ENCODE results near the gene JOSD2.
A peak's percentile ranks its signal among the peaks of the same experiment; 100 is the strongest.

The JOSD2 gene

DNA sequence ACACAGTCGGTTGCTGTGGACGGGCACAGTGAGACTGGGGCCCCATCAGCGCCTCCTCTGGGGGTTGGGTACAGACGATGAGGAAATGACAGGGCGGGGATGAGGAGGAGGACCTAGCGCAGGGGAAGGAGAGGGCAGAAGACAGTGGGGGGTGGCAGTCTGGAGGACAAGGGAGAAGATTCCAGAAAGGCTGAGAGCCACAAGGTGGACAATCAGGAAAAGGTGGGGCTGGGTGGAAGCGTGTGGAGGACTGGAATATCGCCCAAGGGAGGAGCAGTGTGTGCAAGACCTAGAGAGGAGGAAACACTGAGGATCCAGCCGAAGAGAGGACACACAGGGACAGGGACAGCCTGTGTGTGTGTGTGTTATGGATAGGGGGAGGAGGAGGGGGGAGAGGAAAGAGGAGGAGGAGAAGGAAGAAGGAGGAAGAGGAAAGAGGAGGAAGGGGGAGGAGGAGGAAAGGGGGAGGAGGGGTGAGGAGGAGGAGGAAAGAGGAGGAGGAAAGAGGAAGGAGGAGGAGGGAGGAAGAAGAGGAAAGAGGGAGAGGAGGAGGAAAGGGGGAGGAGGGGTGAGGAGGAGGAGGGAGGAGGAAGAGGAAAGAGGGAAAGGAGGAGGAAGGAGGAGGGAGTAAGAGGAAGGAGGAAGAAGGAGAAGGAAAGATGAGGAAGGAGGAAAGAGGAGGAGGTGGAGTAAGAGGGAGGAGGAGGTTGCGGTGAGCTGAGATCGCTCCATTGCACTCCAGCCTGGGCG is 18.5 kb downstream of the JOSD2 start:
- DNase-seq, result no peak

DNA sequence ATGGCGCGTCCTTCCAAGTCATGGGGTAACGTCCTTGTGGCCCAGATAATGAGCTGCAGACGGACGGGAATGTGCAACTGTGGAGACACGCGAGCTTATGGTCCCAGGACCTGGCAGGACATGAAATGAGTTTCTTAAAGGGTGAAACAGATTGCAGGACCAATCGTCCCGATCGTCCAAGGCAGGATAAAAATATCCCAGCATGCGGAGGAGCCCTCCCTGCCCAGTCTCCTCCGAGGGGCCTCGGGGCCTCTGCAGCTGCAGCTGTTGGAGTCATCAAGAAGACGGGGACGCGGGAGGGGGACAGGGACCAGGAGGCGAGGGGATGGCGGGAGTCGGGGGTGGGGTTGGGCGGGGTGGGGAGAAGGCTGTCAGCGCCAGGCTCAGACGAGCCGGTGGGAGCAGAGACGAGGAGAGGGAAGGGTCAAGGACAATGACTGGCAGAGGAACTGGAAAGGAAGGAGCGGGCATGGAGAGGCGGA is 20.0 kb downstream of the JOSD2 start:
- DNase-seq, result no peak

DNA sequence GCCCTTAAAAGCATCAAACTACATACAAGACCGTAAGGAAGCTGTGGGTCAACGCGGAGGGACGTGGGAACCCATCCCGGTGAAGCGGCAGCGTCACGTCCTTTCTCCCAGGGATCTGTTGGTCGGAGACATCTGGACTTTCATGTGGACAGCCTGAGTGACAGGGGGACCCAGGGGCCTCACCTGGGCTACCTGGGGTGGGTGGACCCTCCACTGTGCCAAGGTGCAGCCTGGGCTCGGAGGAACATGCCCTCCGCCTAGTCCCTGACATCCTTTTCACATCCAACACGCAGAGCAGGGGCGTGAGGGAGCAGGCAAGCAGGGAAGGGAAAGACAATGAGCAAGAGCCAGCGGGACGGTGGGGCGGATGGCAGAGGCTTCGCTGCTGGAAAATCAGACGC is 20.6 kb downstream of the JOSD2 start:
- DNase-seq, result no peak

DNA sequence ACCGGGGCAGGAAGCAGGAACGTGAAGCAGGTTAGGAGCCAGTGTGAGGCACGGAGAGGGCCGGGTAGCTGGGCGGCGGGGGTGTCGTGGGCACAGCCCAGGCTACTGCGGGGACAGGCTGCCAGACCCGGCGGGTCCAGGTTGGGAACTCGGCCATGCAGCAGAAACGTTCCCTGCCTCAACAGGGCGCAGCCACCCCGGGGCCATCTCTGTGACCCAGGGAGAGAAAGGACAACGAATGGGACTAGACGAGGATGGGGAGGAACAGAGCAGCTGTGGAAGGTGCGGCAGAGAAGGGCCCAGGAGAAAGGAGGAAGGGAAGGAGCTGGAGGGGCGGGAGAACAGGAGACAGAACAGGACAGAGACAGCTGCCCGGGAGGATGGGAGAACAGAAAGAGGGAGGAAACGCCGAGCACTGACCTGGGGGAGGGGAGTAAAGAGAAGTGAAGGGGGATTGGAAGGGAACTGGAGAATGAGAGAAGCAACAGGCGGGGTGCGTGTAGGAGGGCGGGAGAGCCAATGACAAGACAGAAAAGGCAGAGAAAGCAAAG is 21.5 kb downstream of the JOSD2 start:
- DNase-seq, result no peak

DNA sequence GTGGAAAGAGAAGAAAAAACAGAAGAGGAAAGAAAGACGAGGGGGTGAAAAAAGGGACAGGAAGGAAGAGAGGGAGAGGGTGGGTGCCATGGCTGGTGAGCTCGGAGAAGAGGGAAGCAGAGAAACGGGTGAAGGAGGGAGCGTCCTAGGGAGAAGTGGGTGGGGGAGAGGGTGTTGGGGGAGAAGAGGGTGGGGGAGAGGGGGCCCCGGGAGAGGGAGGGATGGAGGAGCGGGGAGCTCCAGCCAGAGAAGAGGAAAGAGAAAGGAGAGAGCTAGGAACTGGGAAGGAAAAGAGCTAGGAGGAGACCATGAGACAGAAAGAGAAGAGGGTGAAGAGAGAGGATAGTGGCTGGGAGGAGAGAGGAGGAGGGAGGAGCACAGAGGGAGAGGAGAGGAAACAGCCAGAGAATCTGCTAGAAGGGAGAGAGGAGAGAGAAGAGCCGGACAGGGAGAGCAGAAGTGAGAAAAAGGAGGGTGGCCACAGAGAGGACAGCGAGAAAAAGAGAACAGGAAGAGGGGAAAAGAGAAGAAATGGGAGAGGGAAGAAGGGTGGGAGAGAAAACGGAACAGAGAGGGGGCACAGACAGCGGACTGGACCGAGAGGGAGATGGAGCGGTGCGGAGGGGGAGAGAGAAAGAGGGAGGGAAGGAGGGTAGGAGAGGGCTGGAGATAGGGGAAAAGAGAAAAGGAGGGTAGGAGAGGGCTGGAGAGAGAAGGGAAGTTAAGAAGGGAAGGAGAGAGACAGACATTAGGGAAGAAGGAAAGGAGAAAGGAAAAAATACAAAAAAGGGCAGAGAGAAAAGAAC is 22.4 kb downstream of the JOSD2 start:
- no peak for DNase-seq

DNA sequence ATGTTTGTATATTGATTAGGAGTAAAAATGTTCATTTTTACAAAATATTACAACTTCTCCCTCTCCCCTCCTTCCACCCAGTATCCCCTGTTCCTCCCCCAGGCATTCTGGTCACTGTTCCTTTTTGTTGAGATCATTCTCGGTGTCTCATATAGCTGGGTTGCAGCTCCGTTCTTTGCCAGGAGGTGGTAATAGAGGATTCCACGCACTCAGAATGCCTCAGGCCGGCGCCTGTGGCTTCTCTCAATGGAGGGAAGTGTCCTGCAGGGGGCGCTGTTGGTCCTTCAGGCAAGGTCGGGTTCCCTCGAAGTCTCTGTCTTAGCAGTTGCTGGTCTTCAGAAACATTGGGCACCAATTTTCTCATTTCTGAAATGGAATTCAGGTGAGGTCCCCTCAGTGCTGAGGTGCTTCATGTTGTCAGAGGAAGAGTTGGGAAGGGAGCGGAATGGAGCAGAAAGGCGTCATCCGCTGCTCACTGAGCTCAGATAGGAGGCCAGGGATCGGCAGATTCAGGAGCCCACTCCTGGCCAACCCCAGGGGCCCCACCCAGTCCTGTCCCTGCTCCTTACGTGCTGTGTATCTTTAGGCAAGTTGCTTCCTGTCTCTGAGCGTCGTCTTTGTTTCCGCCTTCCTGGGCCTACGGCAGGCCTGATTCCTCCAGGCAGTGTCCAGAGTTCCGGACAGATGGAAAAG is 24.0 kb downstream of the JOSD2 start:
- no peak for DNase-seq

DNA sequence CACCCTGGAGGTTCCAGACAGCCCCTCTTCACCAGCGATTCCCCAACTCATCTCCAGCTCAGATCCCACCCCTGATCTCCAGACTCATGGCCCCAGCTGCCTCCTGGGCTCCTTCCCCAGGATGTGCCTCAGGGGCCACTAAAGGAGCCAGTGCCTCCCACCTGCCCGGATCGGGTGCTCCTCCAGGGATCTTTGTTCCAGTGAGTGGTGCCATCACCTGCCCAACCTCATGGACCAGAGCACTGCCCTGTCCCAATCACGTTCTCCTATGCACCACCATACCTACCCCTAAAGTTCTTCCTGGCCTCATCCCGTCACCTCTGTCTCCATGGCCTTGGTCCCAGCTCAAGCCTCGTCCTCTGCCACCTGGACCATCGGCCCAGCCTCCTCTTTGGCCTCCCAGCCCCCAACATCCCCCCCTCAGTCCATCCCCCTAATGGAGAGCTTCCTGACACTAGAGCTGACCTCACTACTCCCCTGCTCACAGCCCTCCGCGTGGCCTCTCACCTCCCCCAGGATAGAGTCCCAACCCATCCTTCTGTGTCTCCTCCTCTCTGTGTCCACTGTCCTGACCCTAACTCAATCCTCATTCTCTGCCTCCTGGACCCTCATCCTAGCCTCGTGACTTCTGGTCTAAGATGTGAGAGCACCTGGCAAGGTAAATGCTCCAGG is 25.6 kb downstream of the JOSD2 start:
- no peak for DNase-seq

DNA sequence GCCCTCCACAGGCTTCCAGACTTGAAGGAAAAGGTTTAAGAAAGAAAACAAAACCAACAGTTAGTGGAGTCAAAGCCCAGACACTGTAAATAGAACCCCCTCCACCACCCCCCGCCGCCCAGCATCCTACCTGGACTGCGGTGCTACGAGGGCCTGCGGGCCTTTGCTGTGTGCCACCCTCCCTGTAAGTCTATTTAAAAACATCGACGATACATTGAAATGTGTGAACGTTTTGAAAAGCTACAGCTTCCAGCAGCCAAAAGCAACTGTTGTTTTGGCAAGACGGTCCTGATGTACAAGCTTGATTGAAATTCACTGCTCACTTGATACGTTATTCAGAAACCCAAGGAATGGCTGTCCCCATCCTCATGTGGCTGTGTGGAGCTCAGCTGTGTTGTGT is 28.1 kb downstream of the JOSD2 start:
- DNase-seq, result no peak

DNA sequence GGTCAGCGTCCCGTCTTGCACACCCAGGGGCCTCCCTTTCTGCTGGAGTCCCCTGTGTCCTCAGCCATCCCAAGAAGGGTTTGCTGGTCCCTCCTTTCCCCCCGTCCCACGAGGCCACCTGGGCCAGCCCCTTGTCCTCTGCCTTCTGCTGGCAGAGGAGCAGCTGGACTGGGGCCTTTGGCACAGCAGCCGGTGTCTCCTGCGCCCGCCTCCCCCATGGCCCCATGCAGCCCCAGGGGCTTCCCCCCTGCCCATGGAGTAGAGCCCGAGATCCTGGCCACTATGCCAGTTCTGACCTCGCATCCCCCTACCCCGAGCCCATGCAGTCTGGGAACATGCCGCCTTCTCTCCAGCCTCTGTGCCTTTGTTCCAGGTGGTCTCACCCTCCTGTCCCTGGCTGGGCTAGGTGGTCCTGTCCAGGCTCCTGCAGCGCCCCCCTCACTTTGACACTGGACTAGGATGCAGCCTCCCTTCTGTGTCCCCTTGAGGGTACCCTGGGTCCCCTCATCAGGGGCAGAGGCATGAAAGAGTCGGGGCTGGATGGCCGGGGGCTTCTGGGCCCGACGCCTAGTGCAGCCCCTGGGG is 28.6 kb downstream of the JOSD2 start:
- no peak for DNase-seq

DNA sequence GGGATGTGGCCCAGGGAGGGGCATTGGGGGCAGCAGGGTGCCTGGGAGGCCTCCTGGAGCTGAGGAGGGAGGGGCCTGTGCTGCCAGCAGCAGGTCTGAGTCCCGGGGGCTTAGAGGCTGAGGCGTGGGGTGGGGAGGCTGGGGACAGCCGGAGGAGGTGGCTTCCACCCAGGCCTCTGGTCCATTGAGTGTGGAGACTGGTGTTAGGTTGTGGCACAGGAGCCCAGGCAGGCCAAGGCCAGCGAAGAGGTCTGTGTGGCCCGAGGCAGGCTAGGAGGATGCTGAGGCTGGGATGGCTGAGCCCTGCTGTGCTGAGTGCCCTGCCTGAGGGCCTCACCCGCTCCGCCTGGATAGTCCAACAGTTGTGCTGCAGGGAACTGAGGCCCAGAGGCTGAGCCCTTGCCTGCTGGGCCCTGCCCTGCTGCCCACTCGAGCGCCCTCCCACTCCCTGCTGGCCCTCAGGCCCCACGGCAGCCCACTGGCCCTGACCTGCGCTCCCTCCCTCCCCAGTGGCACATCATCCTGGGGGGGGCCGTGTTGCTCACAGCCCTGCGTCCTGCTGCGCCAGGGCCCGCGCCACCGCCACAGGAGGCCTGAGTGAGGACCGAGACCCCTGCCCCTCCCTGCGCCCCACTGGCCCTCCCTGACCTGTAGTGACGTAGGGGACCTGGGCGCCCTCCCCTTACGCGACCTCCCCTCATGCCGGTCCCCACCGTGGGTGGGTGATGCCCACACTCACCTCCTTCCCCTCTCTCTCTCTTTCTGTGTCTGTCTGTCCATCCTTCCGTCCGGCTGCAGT is 29.4 kb downstream of the JOSD2 start:
- DNase-seq, result no peak

DNA sequence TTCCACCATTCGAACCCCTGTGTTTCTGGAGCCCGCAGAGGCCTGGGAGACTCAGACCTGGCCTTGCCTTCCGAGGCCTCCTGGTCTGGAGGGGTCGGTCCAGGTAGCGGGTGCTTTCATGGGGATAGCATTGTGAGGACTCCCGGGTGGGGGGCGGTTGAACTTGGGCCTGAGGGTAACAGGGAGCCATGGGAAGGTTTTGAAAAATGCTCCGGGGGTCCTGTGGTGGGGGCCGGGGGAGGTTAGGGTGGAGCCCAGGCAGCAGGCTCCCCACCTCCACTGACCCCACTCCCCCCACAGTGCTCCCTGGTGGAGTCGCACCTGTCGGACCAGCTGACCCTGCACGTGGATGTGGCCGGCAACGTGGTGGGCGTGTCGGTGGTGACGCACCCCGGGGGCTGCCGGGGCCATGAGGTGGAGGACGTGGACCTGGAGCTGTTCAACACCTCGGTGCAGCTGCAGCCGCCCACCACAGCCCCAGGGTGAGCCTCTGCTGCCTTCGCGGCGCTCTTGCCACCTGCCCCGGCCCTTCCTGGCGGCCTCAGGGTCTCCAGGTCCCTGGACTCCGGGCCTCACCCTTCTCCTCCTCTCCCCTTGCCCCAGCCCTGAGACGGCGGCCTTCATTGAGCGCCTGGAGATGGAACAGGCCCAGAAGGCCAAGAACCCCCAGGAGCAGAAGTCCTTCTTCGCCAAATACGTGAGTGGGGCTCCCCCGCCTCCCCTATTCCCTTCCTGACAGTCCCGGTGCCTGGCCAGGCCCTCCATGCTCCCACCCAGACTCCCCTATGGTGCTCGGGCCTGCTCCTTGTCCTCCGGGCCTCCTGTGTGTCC is 30.5 kb downstream of the JOSD2 start:
- no peak for DNase-seq

DNA sequence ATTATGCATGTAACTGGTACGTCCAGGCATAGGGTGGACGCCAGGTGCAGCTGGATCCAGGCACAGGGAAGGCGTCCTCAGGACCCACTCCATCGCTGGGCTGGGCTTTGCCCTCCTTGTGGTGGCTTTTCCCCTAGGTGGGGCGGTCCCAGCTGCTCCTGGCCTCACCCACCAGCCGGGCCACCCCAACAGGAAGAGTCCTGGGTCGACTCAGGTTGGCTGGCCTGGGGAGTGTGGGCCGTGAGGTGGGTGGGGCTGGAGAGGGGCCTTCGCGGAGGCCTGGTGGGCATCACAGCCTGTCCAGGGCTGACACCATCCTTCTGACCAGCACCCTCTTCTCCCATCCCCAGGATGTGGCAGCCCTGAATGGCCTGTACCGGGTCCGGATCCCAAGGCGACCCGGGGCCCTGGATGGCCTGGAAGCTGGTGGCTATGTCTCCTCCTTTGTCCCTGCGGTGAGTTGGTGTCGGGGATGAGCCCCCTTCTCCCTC is 31.2 kb downstream of the JOSD2 start:
- DNase-seq, result no peak

DNA sequence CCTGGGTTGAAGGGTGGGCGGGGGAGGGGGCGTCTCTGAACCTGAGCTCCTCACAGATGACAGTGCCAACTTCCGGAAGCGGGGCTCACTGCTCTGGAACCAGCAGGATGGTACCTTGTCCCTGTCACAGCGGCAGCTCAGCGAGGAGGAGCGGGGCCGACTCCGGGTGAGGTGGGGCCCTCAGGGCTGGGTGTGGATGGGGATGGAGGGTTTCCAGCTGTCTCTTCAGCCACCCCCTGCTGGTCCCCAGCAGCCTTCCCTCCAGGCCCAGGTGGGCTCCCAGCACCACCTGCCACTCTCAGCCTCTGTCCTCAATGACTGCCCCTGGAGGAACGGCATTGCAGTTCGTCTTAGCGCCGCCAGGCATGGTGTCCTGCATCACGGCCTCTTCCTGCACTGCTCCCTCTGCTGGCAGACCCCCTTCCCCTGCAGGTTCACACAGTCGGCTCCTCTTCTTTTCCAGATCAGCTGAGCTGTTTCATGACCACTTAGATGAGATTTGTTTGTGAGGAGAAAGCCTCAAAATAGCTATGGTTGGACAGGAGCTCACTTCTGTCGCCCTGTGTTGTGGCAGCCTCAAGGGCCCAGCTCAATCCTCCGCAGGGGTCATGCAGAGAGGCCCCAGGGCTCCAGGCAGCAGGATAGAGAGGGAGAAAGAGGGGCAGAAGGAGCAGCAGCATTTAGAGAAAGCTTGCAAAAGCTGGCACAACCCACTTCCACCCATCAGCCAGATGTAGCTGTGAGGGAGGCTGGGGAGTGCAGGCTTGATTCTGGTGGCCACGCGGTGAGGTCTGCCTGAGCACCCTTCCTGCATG is 31.9 kb downstream of the JOSD2 start:
- DNase-seq, result no peak

DNA sequence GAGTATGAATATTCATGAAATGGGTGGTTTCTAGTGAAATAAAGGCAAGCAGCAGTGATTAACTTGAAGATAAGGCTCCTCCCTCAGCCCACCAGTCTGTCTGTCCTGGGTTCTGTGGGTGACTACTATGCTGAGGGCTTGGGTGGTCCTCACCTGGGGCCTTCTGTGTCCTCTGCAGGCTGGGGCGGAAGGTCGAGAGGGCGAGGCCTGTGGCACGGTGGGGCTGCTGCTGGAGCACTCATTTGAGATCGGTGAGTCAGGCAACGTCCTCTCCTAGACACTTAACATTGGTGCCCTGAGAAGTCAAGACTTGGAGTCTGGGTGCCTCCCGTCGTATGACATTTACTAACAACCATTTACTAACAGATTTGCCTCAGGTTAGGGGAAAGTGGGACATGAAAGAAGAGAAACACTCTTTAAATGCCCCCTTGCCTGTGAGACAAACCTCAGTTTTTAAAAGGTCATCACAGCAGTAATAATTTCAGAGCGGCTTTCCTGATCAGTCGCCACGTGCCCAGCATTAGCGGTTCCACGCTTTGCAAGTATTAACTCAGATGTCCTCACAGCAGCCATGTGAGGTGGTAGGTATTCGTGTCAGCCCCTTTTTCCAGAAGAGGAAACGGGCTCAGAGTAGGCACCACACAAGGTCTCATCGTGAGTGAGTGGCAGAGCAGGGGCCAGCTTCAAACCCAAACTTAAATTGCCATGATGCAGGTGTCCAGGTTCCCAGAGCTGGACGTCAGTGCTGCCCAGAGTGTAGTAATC is 33.1 kb downstream of the JOSD2 start:
- no peak for DNase-seq

DNA sequence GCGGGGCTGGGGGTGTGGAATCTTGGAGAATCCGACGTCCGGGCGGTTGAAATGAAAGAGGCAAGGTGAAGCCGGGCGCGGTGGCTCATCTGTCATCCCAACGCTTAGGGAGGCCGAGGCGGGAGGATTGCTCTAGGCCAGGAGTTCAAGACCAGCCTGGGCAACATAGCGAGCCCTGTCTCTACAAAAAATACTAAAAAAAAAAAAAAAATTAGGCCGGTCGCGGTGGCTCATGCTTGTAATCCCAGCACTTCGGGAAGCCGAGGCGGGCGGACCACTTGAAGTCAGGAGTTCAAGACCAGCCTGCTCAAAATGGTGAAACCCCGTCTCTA is 34.1 kb downstream of the JOSD2 start:
- no peak for DNase-seq

DNA sequence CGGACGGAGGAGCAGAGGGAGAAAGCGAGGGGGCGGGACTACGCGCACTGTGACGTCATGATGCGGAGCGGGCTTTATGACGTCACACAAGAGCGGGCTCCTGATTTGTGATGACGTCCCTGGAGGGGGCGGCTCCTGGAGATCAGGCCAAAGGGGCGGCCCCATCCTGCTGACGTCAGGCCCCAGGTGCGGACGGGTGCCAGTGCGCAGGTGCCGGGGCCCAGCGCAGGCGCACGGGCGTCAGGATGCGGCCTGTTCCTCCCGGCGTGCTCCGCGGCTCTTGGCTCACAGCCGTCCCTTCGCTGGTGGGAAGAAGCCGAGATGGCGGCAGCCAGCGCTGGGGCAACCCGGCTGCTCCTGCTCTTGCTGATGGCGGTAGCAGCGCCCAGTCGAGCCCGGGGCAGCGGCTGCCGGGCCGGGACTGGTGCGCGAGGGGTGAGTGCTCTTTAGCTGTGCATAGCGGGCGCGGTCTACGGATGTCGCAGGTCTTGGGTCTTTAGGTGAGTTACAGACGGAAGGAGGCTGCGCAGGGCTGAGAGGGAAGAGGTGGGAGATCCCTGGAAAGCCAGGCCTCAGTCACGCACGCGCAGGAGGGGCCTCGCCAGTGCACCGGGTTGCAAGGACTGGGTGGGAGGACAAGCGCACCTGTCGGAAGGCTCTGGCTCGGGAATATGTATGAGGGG is 34.6 kb downstream of the JOSD2 start, which contains the start of the genes EMC10 and GARIN5A:
Gene EMC10 (plus strand): TSS at position 284 of the 683 bp plus-strand sequence. CDS start 38 bp downstream, at position 322.
Gene GARIN5A (minus strand): TSS at position 625 of the 683 bp plus-strand sequence. CDS start 460 bp downstream, at position 165.
- peak; percentile 56 for DNase-seq

DNA sequence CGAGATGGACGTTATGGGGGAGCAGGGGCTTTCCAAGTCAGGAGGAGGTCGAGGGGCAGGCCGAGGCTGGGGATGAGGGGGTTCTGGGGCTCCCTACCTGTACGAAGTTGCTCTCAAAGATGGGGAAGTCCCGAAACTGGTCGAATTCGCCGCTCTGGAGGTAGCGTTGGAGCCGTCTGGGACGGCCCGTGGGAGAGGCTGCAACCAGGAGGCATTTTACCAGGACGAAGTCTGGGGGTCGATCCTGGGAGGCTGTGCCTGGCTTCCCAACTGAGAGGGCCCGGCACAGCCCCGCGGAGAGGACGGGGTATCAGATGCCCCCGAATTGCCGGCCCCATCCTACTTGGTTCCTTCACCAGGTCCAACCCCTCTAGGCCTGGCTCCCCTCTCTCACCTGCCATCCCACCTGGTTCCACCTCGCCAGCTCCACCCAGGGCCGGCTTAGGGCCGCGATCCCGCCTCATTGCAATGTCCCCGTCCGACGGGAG is 35.2 kb downstream of the JOSD2 start:
- no peak for DNase-seq

DNA sequence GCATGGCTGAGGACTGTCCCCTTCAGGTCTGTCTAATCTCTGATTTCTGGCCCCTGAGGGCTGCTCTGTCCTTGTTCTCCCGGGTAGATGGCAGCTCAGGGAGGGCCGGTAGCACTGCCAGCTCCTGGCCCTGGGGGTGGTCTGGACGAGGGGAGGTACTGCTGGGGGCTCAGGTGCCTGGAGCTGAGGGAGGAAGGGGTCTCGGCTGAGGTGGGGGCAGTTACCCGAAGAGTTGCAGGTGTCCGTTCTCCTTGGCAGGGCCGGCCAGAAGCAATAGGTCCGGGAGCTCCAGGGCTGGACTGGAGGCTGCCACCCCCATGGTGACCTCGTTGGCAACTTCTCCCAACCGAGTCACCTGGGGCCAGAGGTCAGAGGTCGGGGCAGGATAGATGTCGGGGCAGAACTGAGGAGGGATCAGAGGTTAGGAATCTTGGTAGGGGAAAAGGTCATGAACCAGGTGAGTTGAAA is 35.9 kb downstream of the JOSD2 start:
- no peak for DNase-seq
